ENCODE data around the gene NEK2. TPM values are rescaled to one million over a fixed set of nuclear protein-coding genes. Genes with fewer than 3 reads are reported as not detected.

NEK2 gene
- total and polyA plus RNA-seq, 2 experiments from 2014 or later: 5.3 to 7.1 TPM

- Histone ChIP-seq H3K9me3 (ENCODE audit: low read depth) (no peaks in the 10 kb centered on the region), H3K4me3 (no peak overlapping the region), H3K4me2 (peak overlapping the region; percentile 2), H2AFZ (no peak overlapping the region), H3K27ac (peak overlapping the region; percentile 45), H3K79me2 (no peaks in the 10 kb centered on the region), H3K36me3 (replicated peaks; ENCODE audit: insufficient read depth, low read depth) (no peaks in the 10 kb centered on the region), H3K27me3 (no peaks in the 10 kb centered on the region), H3K9me2 (replicated peaks; ENCODE audit: insufficient read depth) (no peaks in the 10 kb centered on the region), H4K20me1 (ENCODE audit: insufficient read depth, poor library complexity, severe bottlenecking) (no peaks in the 10 kb centered on the region), H3K4me1 (ENCODE audit: insufficient read depth) (peaks cover 9% of the 10 kb centered on the region)
- 39% methylated on average over 2 of the region's 2 CpGs for WGBS (ENCODE audit: low lambda C conversion rate, missing lambda C conversion rate)
- no peak for DNase-seq (ENCODE audit: low spot score)
- TF ChIP-seq CTCF (IDR thresholded peaks at IDR 0.05; ENCODE audit: poor library complexity) (no peak), EZH2phosphoT487 (IDR thresholded peaks at IDR 0.05; ENCODE audit: low read depth, severe bottlenecking, unreplicated experiment) (no peak), EZH2 (IDR thresholded peaks at IDR 0.05; ENCODE audit: borderline replicate concordance) (no peak)
Observed at GRCh38 chr1:211667065-211667617, 8.3 kb downstream of the NEK2 start.

- WGBS (ENCODE audit: low lambda C conversion rate, missing lambda C conversion rate): 94% methylated on average over 10 of the region's 10 CpGs
- Histone ChIP-seq H3K4me1 (ENCODE audit: insufficient read depth) (peaks cover 6% of the 10 kb centered on the region), H3K9me3 (ENCODE audit: low read depth) (no peaks in the 10 kb centered on the region), H3K79me2 (no peaks in the 10 kb centered on the region), H3K27me3 (no peaks in the 10 kb centered on the region), H3K4me2 (no peak overlapping the region), H2AFZ (no peak overlapping the region), H3K27ac (no peak overlapping the region), H3K36me3 (replicated peaks; ENCODE audit: insufficient read depth, low read depth) (no peaks in the 10 kb centered on the region), H4K20me1 (ENCODE audit: insufficient read depth, poor library complexity, severe bottlenecking) (no peaks in the 10 kb centered on the region), H3K4me3 (no peak overlapping the region), H3K9me2 (replicated peaks; ENCODE audit: insufficient read depth) (no peaks in the 10 kb centered on the region)
- no peak for TF ChIP-seq EZH2phosphoT487 (IDR thresholded peaks at IDR 0.05; ENCODE audit: low read depth, severe bottlenecking, unreplicated experiment)
- no peak for DNase-seq (ENCODE audit: low spot score)
Observed at GRCh38 chr1:211660718-211661222, 14.7 kb downstream of the NEK2 start.

GRCh38 chr1:211656728-211657127 is 18.7 kb downstream of the NEK2 start:
- H3K4me2 ChIP-seq: no peak overlapping the region

More at GRCh38 chr1:211656728-211657127, 18.7 kb downstream of the NEK2 start:
- DNase-seq (ENCODE audit: low spot score): no peak
- Histone ChIP-seq H3K9me2 (replicated peaks; ENCODE audit: insufficient read depth) (no peaks in the 10 kb centered on the region), H2AFZ (no peak overlapping the region), H3K9me3 (ENCODE audit: low read depth) (no peaks in the 10 kb centered on the region), H3K4me3 (no peak overlapping the region), H3K4me1 (ENCODE audit: insufficient read depth) (peaks cover 13% of the 10 kb centered on the region), H3K27me3 (no peaks in the 10 kb centered on the region), H3K36me3 (replicated peaks; ENCODE audit: insufficient read depth, low read depth) (no peaks in the 10 kb centered on the region), H3K79me2 (no peaks in the 10 kb centered on the region), H3K27ac (no peak overlapping the region), H4K20me1 (ENCODE audit: insufficient read depth, poor library complexity, severe bottlenecking) (no peaks in the 10 kb centered on the region)
- 90% methylated on average over 4 of the region's 4 CpGs for WGBS (ENCODE audit: low lambda C conversion rate, missing lambda C conversion rate)
- TF ChIP-seq CTCF (IDR thresholded peaks at IDR 0.05; ENCODE audit: poor library complexity) (no peak), EZH2 (IDR thresholded peaks at IDR 0.05; ENCODE audit: borderline replicate concordance) (no peak), EZH2phosphoT487 (IDR thresholded peaks at IDR 0.05; ENCODE audit: low read depth, severe bottlenecking, unreplicated experiment) (no peak)
